K562 (cell line): ENCODE results near the gene ZRANB3. TPM values are rescaled to one million over a fixed set of nuclear protein-coding genes. Genes with fewer than 3 reads are reported as not detected.

Experiments
- ATAC-seq: fragments of 200-7000 bp; cut with Tn5 transposase; 3 replicates; pipeline ENCODE4 v1.9.1; 2020; ENCODE audit warnings: moderate library complexity
- BruUV-seq: library from RNA; stranded (reverse); fragments of 400-500 nt; replicated peaks from 2 replicates; lab custom pipeline; 2021; lab: Mats Ljungman, UMichigan
- CTCF ChIA-PET: fragments of 300-600 bp; formaldehyde crosslinking; extraction: SDS; loops from one replicate; lab custom pipeline; 2021; ENCODE audit warnings: low intra/inter-chr PET ratio; lab: Yijun Ruan, JAX
- POLR2A ChIA-PET: fragments of 300-600, 350-650 bp; sonication (Branson Sonifier 250); formaldehyde crosslinking; extraction: SDS; loops from one replicate; lab custom pipeline; 2021; ENCODE audit warnings: antibody characterized with exemption, inconsistent platforms; lab: Yijun Ruan, JAX
- DNase-seq, 4 experiments: peaks; one replicate each; pipeline versions ENCODE4 v3.0.0 to v3.0.0-alpha.2; 2011 to 2018; ENCODE audit warnings: low spot score in 3 of 4, mixed read lengths in 3 of 4; ENCODE audit errors: extremely low read depth in 1 of 4
- FAIRE-seq: peaks from 2 replicates; lab custom pipeline; 2011; peaks lifted over from hg19 to GRCh38; lab: Jason Lieb, UNC
- H2AFZ ChIP-seq: 2 replicates; pipeline ENCODE4 v1.6.0; 2011; ENCODE audit warnings: low read depth, low read length, control low read depth, inconsistent platforms
- H3K27ac ChIP-seq: fragments of 200-600 bp; 3 replicates; pipeline ENCODE4 v1.8.0; 2011; ENCODE audit warnings: low read depth, mild to moderate bottlenecking, control low read depth, inconsistent platforms, low read length, moderate library complexity, mixed read lengths; ENCODE audit errors: extremely low read depth
- H3K27me3 ChIP-seq, 2 experiments: fragments of 300-600 bp in 1 of 2; 2 replicates in 1 of 2; 3 replicates in 1 of 2; pipeline versions ENCODE4 v1.6.0 to v1.8.0; 2011; ENCODE audit warnings: inconsistent platforms in 2 of 2, low read length in 2 of 2, mild to moderate bottlenecking in 1 of 2, mixed read lengths in 1 of 2, moderate library complexity in 1 of 2; ENCODE audit not compliant: control insufficient read depth in 2 of 2, insufficient read depth in 2 of 2
- H3K36me3 ChIP-seq: fragments of 300-600 bp; 3 replicates; pipeline ENCODE4 v1.8.0; 2011; ENCODE audit warnings: mild to moderate bottlenecking, low read length, inconsistent platforms; ENCODE audit not compliant: control insufficient read depth, insufficient read depth
- H3K4me1 ChIP-seq, 2 experiments: fragments of 200-600 bp in 1 of 2; replicated peaks in 1 of 2; 2 replicates in 1 of 2; 3 replicates in 1 of 2; pipeline versions ENCODE4 v1.5.1 to v1.8.0; 2011; ENCODE audit warnings: inconsistent platforms in 2 of 2, low read length in 2 of 2, mild to moderate bottlenecking in 1 of 2, mixed read lengths in 1 of 2, moderate library complexity in 1 of 2; ENCODE audit not compliant: control insufficient read depth in 2 of 2, insufficient read depth in 2 of 2
- H3K4me2 ChIP-seq: 2 replicates; pipeline ENCODE4 v1.6.1; 2011; ENCODE audit warnings: low read length, control low read depth, inconsistent platforms, mixed read lengths; ENCODE audit not compliant: insufficient read depth
- H3K4me3 ChIP-seq: fragments of 200-600 bp; sonication (generic), shearing (Covaris generic); 2 replicates; pipeline ENCODE4 v1.5.1; 2016; ENCODE audit warnings: control low read depth, inconsistent platforms
- H3K79me2 ChIP-seq: fragments of 200-600 bp; 3 replicates; pipeline ENCODE4 v1.8.0; 2011; ENCODE audit warnings: low read length, inconsistent platforms; ENCODE audit not compliant: control insufficient read depth, insufficient read depth
- H3K9ac ChIP-seq, 2 experiments: 2 replicates each; pipeline versions ENCODE4 v1.6.0 to v1.6.1; 2011; ENCODE audit warnings: low read depth in 2 of 2, low read length in 2 of 2, control low read depth in 1 of 2, inconsistent platforms in 1 of 2, mild to moderate bottlenecking in 1 of 2, mixed read lengths in 1 of 2; ENCODE audit not compliant: insufficient read depth in 1 of 2
- H3K9me1 ChIP-seq: one replicate; pipeline ENCODE4 v1.6.0; 2011; ENCODE audit warnings: inconsistent platforms, mild to moderate bottlenecking, low read length, moderate library complexity; ENCODE audit not compliant: control insufficient read depth, insufficient read depth
- H3K9me3 ChIP-seq: replicated peaks from 2 replicates; pipeline ENCODE4 v1.5.1; 2011; ENCODE audit warnings: low read depth, low read length, inconsistent platforms; ENCODE audit not compliant: control insufficient read depth, insufficient read depth
- H4K20me1 ChIP-seq: replicated peaks from 2 replicates; pipeline ENCODE4 v1.6.1; 2011; ENCODE audit warnings: low read length, inconsistent platforms, mixed read lengths; ENCODE audit not compliant: control insufficient read depth, insufficient read depth
- BACH1 ChIP-seq: fragments of 200-800 bp; sonication (Bioruptor generic); IDR thresholded peaks from 2 replicates; pipeline ENCODE4 v1.6.1; 2016; ENCODE audit warnings: missing genetic modification characterization, missing compliant biosample characterization
- FOXK1 ChIP-seq: sonication (generic); formaldehyde crosslinking; IDR thresholded peaks from 2 replicates; pipeline ENCODE4 v1.8.0; 2022; ENCODE audit warnings: missing genetic modification reagents, mild to moderate bottlenecking, borderline replicate concordance
- RBM14 ChIP-seq: fragments of 200-400 bp; formaldehyde crosslinking; IDR thresholded peaks from 2 replicates; pipeline ENCODE4 v1.6.1; 2018; ENCODE audit warnings: low read depth, mild to moderate bottlenecking, low read length, moderate library complexity, borderline replicate concordance; ENCODE audit not compliant: insufficient read depth
- ZBED1 ChIP-seq: IDR thresholded peaks from 2 replicates; pipeline ENCODE4 v1.6.1; 2014
- ZBTB17 ChIP-seq: fragments of 450-650 bp; formaldehyde crosslinking; IDR thresholded peaks from 2 replicates; pipeline ENCODE4 v1.4.0; 2020; ENCODE audit warnings: mild to moderate bottlenecking
- in situ Hi-C: fragments of 300-500 bp; cut with MboI; formaldehyde crosslinking; loops from 4 replicates; pipeline ENCODE4 v1.15.0; 2018; ENCODE audit warnings: inconsistent platforms, mixed read lengths
- intact Hi-C: fragments of 100-400 bp; cut with micrococcal nuclease; formaldehyde crosslinking; loops from 2 replicates; pipeline ENCODE4 v1.14.2; 2022
- polyA plus RNA-seq, 8 experiments: library from polyadenylated mRNA; depleted of rRNA in 4 of 8; stranded (reverse) in 5 of 8; unstranded in 3 of 8; fragments of >200 nt; fragmentation: Nextera tagmentation in 2 of 8; fragmentation: Illumina TruSeq in 1 of 8; extraction: Ambion mirVana in 2 of 8; extraction: Trizol in 1 of 8; gene quantifications; 2 replicates each; pipeline versions ENCODE4 v1.2.1 to v1.2.3, GENCODE V29; 2011 to 2014; ENCODE audit warnings: inconsistent platforms in 1 of 8, missing spikeins in 1 of 8
- total RNA-seq, 7 experiments: library from RNA; depleted of rRNA in 6 of 7; stranded (reverse); fragments of >200 nt in 6 of 7; fragmentation: Illumina TruSeq in 2 of 7; extraction: Trizol in 2 of 7; gene quantifications; 2 replicates each; pipeline versions ENCODE4 v1.2.1 to v1.2.3, GENCODE V29; 2011 to 2021; ENCODE audit warnings: low replicate concordance in 1 of 7
- TF ChIP-seq, protein P1 (sequence below): sonication (generic); formaldehyde crosslinking; IDR thresholded peaks from 2 replicates; pipeline ENCODE4 v1.8.1; 2023; ENCODE audit warnings: mild to moderate bottlenecking, missing genetic modification reagents, moderate library complexity
- TF ChIP-seq, protein P2 (sequence below): fragments of 450-650 bp; IDR thresholded peaks from 2 replicates; pipeline ENCODE4 v1.6.1; 2016; ENCODE audit warnings: antibody characterized with exemption
- TF ChIP-seq, protein P3 (sequence below): fragments of 250-450 bp; sonication (Bioruptor Pico); IDR thresholded peaks from 2 replicates; pipeline ENCODE4 v1.5.0; 2020; ENCODE audit warnings: mild to moderate bottlenecking

Gene ZRANB3
- total and polyA plus RNA-seq, 9 of the 15 experiments (the other 6 are each of a cell fraction or from before 2014, with no cell fraction given), result 8.6 to 21.3 (median 14.7) TPM

DNA sequence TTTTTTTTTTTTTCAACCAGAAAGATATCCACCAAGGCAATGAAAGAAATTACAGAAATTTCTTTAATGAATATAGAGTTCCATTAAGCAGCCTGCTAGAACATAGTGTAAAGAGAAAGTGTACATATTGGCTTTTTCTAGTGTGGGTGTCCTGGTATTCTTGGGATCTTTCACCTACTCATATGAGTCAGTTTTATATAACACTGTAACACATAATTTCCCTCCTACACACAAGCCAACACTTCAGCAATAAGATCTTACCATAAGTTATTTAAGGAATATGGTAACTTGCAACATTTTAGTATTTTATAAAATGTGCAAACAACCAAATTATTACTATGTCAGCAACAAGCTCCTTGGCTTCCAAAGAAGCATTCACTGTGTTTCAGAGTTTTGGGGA lies 59.9 kb downstream of the ZRANB3 start:
- no TSS peak for BruUV-seq
- Histone ChIP-seq H3K9me3 (no peaks in the 10 kb centered on the region), H3K4me2 (no peak overlapping the region), H4K20me1 (no peaks in the 10 kb centered on the region), H3K79me2 (no peaks in the 10 kb centered on the region), H3K9ac (no peak overlapping the region), H3K4me1 (no peaks in the 10 kb centered on the region), H3K36me3 (no peaks in the 10 kb centered on the region), H3K9me1 (no peaks in the 10 kb centered on the region), H2AFZ (no peak overlapping the region), H3K27me3 (no peaks in the 10 kb centered on the region), H3K27ac (no peak overlapping the region), H3K4me3 (no peak overlapping the region)
- ChIA-PET POLR2A (no interaction called here), CTCF (interaction anchor here (0.7 kb wide), 1 partner anchor 28 kb away, joined by 3 read pairs; no protein-coding TSS in a partner anchor)
- DNase-seq (no peak), ATAC-seq (no peak), FAIRE-seq (no peak)
- intact Hi-C loops, result loop anchor here (5.0 kb wide), 1 partner anchor 326 kb away; no protein-coding TSS in a partner anchor
- TF ChIP-seq, protein P1, sequence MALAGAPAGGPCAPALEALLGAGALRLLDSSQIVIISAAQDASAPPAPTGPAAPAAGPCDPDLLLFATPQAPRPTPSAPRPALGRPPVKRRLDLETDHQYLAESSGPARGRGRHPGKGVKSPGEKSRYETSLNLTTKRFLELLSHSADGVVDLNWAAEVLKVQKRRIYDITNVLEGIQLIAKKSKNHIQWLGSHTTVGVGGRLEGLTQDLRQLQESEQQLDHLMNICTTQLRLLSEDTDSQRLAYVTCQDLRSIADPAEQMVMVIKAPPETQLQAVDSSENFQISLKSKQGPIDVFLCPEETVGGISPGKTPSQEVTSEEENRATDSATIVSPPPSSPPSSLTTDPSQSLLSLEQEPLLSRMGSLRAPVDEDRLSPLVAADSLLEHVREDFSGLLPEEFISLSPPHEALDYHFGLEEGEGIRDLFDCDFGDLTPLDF, result no peak
- TF ChIP-seq FOXK1 (no peak), ZBTB17 (CRISPR knock-in tag) (no peak), RBM14 (no peak), BACH1 (tag) (no peak), ZBED1 (no peak)
- TF ChIP-seq, protein P2, sequence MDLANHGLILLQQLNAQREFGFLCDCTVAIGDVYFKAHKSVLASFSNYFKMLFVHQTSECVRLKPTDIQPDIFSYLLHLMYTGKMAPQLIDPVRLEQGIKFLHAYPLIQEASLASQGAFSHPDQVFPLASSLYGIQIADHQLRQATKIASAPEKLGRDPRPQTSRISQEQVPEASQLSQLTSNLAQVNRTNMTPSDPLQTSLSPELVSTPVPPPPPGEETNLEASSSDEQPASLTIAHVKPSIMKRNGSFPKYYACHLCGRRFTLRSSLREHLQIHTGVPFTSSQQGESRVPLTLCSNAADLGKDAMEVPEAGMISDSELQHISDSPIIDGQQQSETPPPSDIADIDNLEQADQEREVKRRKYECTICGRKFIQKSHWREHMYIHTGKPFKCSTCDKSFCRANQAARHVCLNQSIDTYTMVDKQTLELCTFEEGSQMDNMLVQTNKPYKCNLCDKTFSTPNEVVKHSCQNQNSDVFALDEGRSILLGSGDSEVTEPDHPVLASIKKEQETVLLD, result no peak
- TF ChIP-seq, protein P3, sequence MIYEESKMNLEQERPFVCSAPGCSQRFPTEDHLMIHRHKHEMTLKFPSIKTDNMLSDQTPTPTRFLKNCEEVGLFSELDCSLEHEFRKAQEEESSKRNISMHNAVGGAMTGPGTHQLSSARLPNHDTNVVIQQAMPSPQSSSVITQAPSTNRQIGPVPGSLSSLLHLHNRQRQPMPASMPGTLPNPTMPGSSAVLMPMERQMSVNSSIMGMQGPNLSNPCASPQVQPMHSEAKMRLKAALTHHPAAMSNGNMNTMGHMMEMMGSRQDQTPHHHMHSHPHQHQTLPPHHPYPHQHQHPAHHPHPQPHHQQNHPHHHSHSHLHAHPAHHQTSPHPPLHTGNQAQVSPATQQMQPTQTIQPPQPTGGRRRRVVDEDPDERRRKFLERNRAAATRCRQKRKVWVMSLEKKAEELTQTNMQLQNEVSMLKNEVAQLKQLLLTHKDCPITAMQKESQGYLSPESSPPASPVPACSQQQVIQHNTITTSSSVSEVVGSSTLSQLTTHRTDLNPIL (CRISPR knock-in tag), result no peak
- TF ChIP-seq, all 486 proteins: peak for 0
- in situ Hi-C loops, result loop anchor here (5.0 to 10.0 kb wide), 2 partner anchors 124 to 241 kb away; no protein-coding TSS in a partner anchor
